Trophoblast cell (in vitro differentiated cells and primary cell): ENCODE data around the gene COCH.

Source experiments
- DNase-seq, 2 donors: peaks; one replicate each; pipeline ENCODE4 v3.0.0-alpha.2; 2016
- H2AFZ ChIP-seq: 2 replicates; pipeline ENCODE4 v1.6.1; 2013; ENCODE audit warnings: low read length, moderate library complexity, mild to moderate bottlenecking; ENCODE audit not compliant: insufficient read depth, poor library complexity
- H2AK5ac ChIP-seq: 2 replicates; pipeline ENCODE4 v1.6.1; 2013; ENCODE audit warnings: mild to moderate bottlenecking, low read length
- H2BK120ac ChIP-seq: 2 replicates; pipeline ENCODE4 v1.6.1; 2013; ENCODE audit warnings: low read length, mild to moderate bottlenecking, moderate library complexity; ENCODE audit not compliant: insufficient read depth, poor library complexity
- H2BK12ac ChIP-seq: 2 replicates; pipeline ENCODE4 v1.6.1; 2013; ENCODE audit warnings: mild to moderate bottlenecking, low read length, moderate library complexity
- H2BK5ac ChIP-seq: 2 replicates; pipeline ENCODE4 v1.6.1; 2013; ENCODE audit warnings: low read length, low read depth, moderate library complexity, mild to moderate bottlenecking; ENCODE audit not compliant: poor library complexity
- H3K14ac ChIP-seq: 2 replicates; pipeline ENCODE4 v1.6.1; 2013; ENCODE audit warnings: mild to moderate bottlenecking, low read length
- H3K18ac ChIP-seq: 2 replicates; pipeline ENCODE4 v1.6.1; 2013; ENCODE audit warnings: mild to moderate bottlenecking, low read length
- H3K23ac ChIP-seq: 2 replicates; pipeline ENCODE4 v1.6.1; 2013; ENCODE audit warnings: low read length
- H3K27ac ChIP-seq: 2 replicates; pipeline ENCODE4 v1.5.1; 2013; ENCODE audit warnings: low read depth, mild to moderate bottlenecking, inconsistent platforms, low read length, moderate library complexity
- H3K27me3 ChIP-seq: 2 replicates; pipeline ENCODE4 v1.6.1; 2013; ENCODE audit warnings: inconsistent platforms, mild to moderate bottlenecking, low read length, moderate library complexity; ENCODE audit not compliant: insufficient read depth
- H3K36me3 ChIP-seq, 2 experiments: 1 replicate in 1 of 2; 2 replicates in 1 of 2; pipeline ENCODE4 v1.6.1; 2013; ENCODE audit warnings: low read length in 2 of 2, mild to moderate bottlenecking in 2 of 2, moderate library complexity in 1 of 2; ENCODE audit not compliant: insufficient read depth in 2 of 2, control insufficient read depth in 1 of 2
- H3K4ac ChIP-seq: 2 replicates; pipeline ENCODE4 v1.6.1; 2013; ENCODE audit warnings: low read depth, mild to moderate bottlenecking, low read length, moderate library complexity
- H3K4me1 ChIP-seq, 2 experiments: 1 replicate in 1 of 2; 2 replicates in 1 of 2; pipeline ENCODE4 v1.6.1; 2013; ENCODE audit warnings: low read length in 2 of 2, mild to moderate bottlenecking in 2 of 2, moderate library complexity in 1 of 2; ENCODE audit not compliant: insufficient read depth in 2 of 2, control insufficient read depth in 1 of 2
- H3K4me2 ChIP-seq: 2 replicates; pipeline ENCODE4 v1.6.1; 2013; ENCODE audit warnings: inconsistent platforms, mild to moderate bottlenecking, low read length, moderate library complexity
- H3K4me3 ChIP-seq: 2 replicates; pipeline ENCODE4 v1.5.1; 2013; ENCODE audit warnings: mild to moderate bottlenecking, low read depth, low read length, inconsistent platforms
- H3K79me1 ChIP-seq: one replicate; pipeline ENCODE4 v1.6.1; 2013; ENCODE audit warnings: low read length
- H3K79me2 ChIP-seq: 2 replicates; pipeline ENCODE4 v1.6.1; 2013; ENCODE audit warnings: low read length, mild to moderate bottlenecking; ENCODE audit not compliant: control insufficient read depth, insufficient read depth, poor library complexity
- H3K9ac ChIP-seq: 2 replicates; pipeline ENCODE4 v1.6.1; 2013; ENCODE audit warnings: mild to moderate bottlenecking, low read length
- H3K9me3 ChIP-seq: 2 replicates; pipeline ENCODE4 v1.6.1; 2013; ENCODE audit warnings: low read depth, mild to moderate bottlenecking, control low read depth, inconsistent platforms, low read length; ENCODE audit not compliant: insufficient read depth
- H4K12ac ChIP-seq: 2 replicates; pipeline ENCODE4 v1.6.1; 2013; ENCODE audit warnings: low read depth, mild to moderate bottlenecking, low read length, moderate library complexity
- H4K8ac ChIP-seq: 2 replicates; pipeline ENCODE4 v1.6.1; 2013; ENCODE audit warnings: low read depth, mild to moderate bottlenecking, low read length, moderate library complexity
- H4K91ac ChIP-seq: one replicate; pipeline ENCODE4 v1.6.1; 2013; ENCODE audit warnings: low read depth, mild to moderate bottlenecking, low read length, moderate library complexity
- WGBS: extraction: QIAGEN DNeasy Blood & Tissue Kit; methylation state at CpG from one replicate; pipeline ENCODE4 v1.1.7; 2013; ENCODE audit warnings: missing lambda C conversion rate; ENCODE audit not compliant: insufficient read length, insufficient coverage; ENCODE audit errors: extremely low coverage; 5-methylcytosine and 5-hydroxymethylcytosine counted together

Gene COCH

GRCh38 chr14:30914812-30915211 is 40.5 kb downstream of the COCH start:
- H3K9me3 ChIP-seq, result no peaks in the 10 kb centered on the region
- H3K79me2 ChIP-seq, result no peaks in the 10 kb centered on the region
- H4K8ac ChIP-seq, result no peak overlapping the region
- no peak for DNase-seq
- no peak overlapping the region for H3K9ac ChIP-seq
- no peak overlapping the region for H2AK5ac ChIP-seq
- no peak overlapping the region for H4K91ac ChIP-seq
- no peaks in the 10 kb centered on the region for H3K79me1 ChIP-seq
- no peak overlapping the region for H3K4me2 ChIP-seq
- H3K4me1 ChIP-seq, result no peaks in the 10 kb centered on the region
- no peak overlapping the region for H3K14ac ChIP-seq
- H2BK5ac ChIP-seq, result no peak overlapping the region
- no peak overlapping the region for H2BK120ac ChIP-seq
- H3K36me3 ChIP-seq, result peaks cover 3 to 5% of the 10 kb centered on the region in 2 experiments
- H2BK12ac ChIP-seq, result no peak overlapping the region
- no peaks in the 10 kb centered on the region for H3K27me3 ChIP-seq
- no CpG with 5 or more reads among the region's 1 CpG for WGBS
- H3K4me3 ChIP-seq, result no peak overlapping the region
- no peak overlapping the region for H3K23ac ChIP-seq
- no peak overlapping the region for H4K12ac ChIP-seq
- H3K27ac ChIP-seq, result no peak overlapping the region
- no peak overlapping the region for H2AFZ ChIP-seq
- H3K4ac ChIP-seq, result no peak overlapping the region
- no peak overlapping the region for H3K18ac ChIP-seq

DNA sequence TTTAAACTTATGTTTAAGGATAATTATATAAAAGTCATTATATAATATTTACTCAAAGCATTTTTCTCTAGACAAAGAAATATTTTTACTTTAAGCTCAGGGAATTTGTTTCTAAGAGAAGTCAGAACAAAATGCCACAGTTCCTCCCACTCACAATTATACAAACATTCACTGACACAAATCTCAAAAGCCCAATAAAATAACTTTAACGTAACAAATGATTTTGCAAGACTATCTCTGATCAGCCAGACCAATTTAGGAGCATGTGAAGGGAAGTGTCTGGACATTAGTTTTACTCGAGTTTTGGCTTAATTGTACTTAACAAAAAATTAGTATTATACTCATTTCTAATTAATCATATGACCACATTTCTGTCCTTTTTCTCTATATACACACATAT is 41.2 kb downstream of the COCH start:
- no CpG with 5 or more reads among the region's 2 CpGs for WGBS
- no peaks in the 10 kb centered on the region for H3K4me1 ChIP-seq
- no peak overlapping the region for H4K91ac ChIP-seq
- H3K9ac ChIP-seq, result no peak overlapping the region
- H3K4me2 ChIP-seq, result no peak overlapping the region
- H3K79me2 ChIP-seq, result no peaks in the 10 kb centered on the region
- no peak overlapping the region for H2AFZ ChIP-seq
- no peak overlapping the region for H3K4me3 ChIP-seq
- no peak for DNase-seq
- no peaks in the 10 kb centered on the region for H3K27me3 ChIP-seq
- no peak overlapping the region for H3K27ac ChIP-seq
- H3K14ac ChIP-seq, result no peak overlapping the region
- H3K18ac ChIP-seq, result no peak overlapping the region
- no peak overlapping the region for H2BK5ac ChIP-seq
- no peak overlapping the region for H2AK5ac ChIP-seq
- no peaks in the 10 kb centered on the region for H3K79me1 ChIP-seq
- no peak overlapping the region for H3K4ac ChIP-seq
- no peak overlapping the region for H4K8ac ChIP-seq
- H4K12ac ChIP-seq, result no peak overlapping the region
- no peaks in the 10 kb centered on the region for H3K9me3 ChIP-seq
- no peak overlapping the region for H2BK120ac ChIP-seq
- peaks cover 3 to 5% of the 10 kb centered on the region in 2 experiments for H3K36me3 ChIP-seq
- H2BK12ac ChIP-seq, result no peak overlapping the region
- no peak overlapping the region for H3K23ac ChIP-seq

- no CpG with 5 or more reads among the region's 1 CpG for WGBS
Measured at GRCh38 chr14:30921305-30921704, 46.9 kb downstream of the COCH start.

GRCh38 chr14:30921788-30922187 is 47.4 kb downstream of the COCH start:
- WGBS, result no CpG with 5 or more reads among the region's 2 CpGs
- no peak overlapping the region for H3K27ac ChIP-seq
- H4K8ac ChIP-seq, result no peak overlapping the region
- no peak overlapping the region for H3K4me2 ChIP-seq
- DNase-seq, result no peak
- H3K4me3 ChIP-seq, result no peak overlapping the region
- H3K23ac ChIP-seq, result no peak overlapping the region
- H4K91ac ChIP-seq, result no peak overlapping the region
- H3K9ac ChIP-seq, result no peak overlapping the region
- no peak overlapping the region for H3K18ac ChIP-seq
- no peak overlapping the region for H3K4ac ChIP-seq
- no peak overlapping the region for H2BK12ac ChIP-seq
- no peaks in the 10 kb centered on the region for H3K9me3 ChIP-seq
- no peak overlapping the region for H2AFZ ChIP-seq
- H3K14ac ChIP-seq, result no peak overlapping the region
- H2BK5ac ChIP-seq, result no peak overlapping the region
- H2AK5ac ChIP-seq, result no peak overlapping the region
- H3K79me1 ChIP-seq, result no peaks in the 10 kb centered on the region
- H3K79me2 ChIP-seq, result no peaks in the 10 kb centered on the region
- no peak overlapping the region for H4K12ac ChIP-seq
- H2BK120ac ChIP-seq, result no peak overlapping the region
- no peaks in the 10 kb centered on the region for H3K4me1 ChIP-seq
- peaks cover 3 to 4% of the 10 kb centered on the region in 2 experiments for H3K36me3 ChIP-seq
- no peaks in the 10 kb centered on the region for H3K27me3 ChIP-seq

More at GRCh38 chr14:30921305-30921704, 46.9 kb downstream of the COCH start:
- H4K91ac ChIP-seq, result no peak overlapping the region
- peaks cover 3 to 4% of the 10 kb centered on the region in 2 experiments for H3K36me3 ChIP-seq
- no peak overlapping the region for H2BK5ac ChIP-seq
- H4K12ac ChIP-seq, result no peak overlapping the region
- H3K18ac ChIP-seq, result no peak overlapping the region
- no peak overlapping the region for H3K14ac ChIP-seq
- H2BK12ac ChIP-seq, result no peak overlapping the region
- H3K27me3 ChIP-seq, result no peaks in the 10 kb centered on the region
- no peak overlapping the region for H3K9ac ChIP-seq
- no peak overlapping the region for H2BK120ac ChIP-seq
- no peak overlapping the region for H2AK5ac ChIP-seq
- no peaks in the 10 kb centered on the region for H3K79me2 ChIP-seq
- H3K4me2 ChIP-seq, result no peak overlapping the region
- H3K4me3 ChIP-seq, result no peak overlapping the region
- H3K4me1 ChIP-seq, result no peaks in the 10 kb centered on the region
- H3K4ac ChIP-seq, result no peak overlapping the region
- no peak overlapping the region for H3K27ac ChIP-seq
- H3K79me1 ChIP-seq, result no peaks in the 10 kb centered on the region
- H3K9me3 ChIP-seq, result no peaks in the 10 kb centered on the region
- H3K23ac ChIP-seq, result no peak overlapping the region
- no peak overlapping the region for H4K8ac ChIP-seq
- no peak overlapping the region for H2AFZ ChIP-seq
- DNase-seq, result no peak
